DND-41 (cell line): ENCODE data around the gene PMEPA1.

Source experiments
- CTCF ChIP-seq: IDR thresholded peaks from 2 replicates; pipeline ENCODE4 v1.5.1; 2012; ENCODE audit warnings: borderline replicate concordance, low read length, moderate library complexity, mild to moderate bottlenecking; ENCODE audit not compliant: poor library complexity, severe bottlenecking; ENCODE audit errors: extremely low read depth
- EZH2 ChIP-seq: IDR thresholded peaks from 3 replicates; pipeline ENCODE4 v1.6.1; 2012; ENCODE audit warnings: borderline replicate concordance, low read depth, mild to moderate bottlenecking, moderate library complexity, low read length, inconsistent platforms; ENCODE audit not compliant: severe bottlenecking

GRCh38 chr20:57686931-57687652 is 22.7 kb downstream of the PMEPA1 start:
- TF ChIP-seq CTCF (no peak), EZH2 (no peak)
